Fibroblast of the aortic adventitia (primary cell): ENCODE measurements around the gene TCF3. TPM values are rescaled to one million over a fixed set of nuclear protein-coding genes. Genes with fewer than 3 reads are reported as not detected.
A peak's percentile ranks its signal among the peaks of the same experiment; 100 is the strongest.
"Not testable (repeated sequence)": the region's sequence is repeated elsewhere in the genome, so short reads cannot be mapped to it uniquely, and the experiment has no call there.

ENCODE experiments used
- DNase-seq: peaks from one replicate; pipeline ENCODE4 v3.0.0-alpha.2; 2010; ENCODE audit warnings: low read depth
- H3K4me3 ChIP-seq: 2 replicates; pipeline ENCODE4 v1.5.1; 2011; ENCODE audit warnings: low read depth, mild to moderate bottlenecking, control low read depth, low read length, moderate library complexity
- CTCF ChIP-seq: IDR thresholded peaks from 2 replicates; pipeline ENCODE4 v1.5.1; 2011; ENCODE audit warnings: mild to moderate bottlenecking, low read length, control low read depth, inconsistent platforms; ENCODE audit not compliant: insufficient read depth
- total RNA-seq: library from RNA; depleted of rRNA; stranded (reverse); fragments of >200 nt; gene quantifications from 2 replicates; pipeline ENCODE4 v1.2.3, GENCODE V29; 2012; ENCODE audit warnings: low replicate concordance

Gene TCF3
- 27.0 and 74.2 TPM in 2 replicates for total RNA-seq

DNA sequence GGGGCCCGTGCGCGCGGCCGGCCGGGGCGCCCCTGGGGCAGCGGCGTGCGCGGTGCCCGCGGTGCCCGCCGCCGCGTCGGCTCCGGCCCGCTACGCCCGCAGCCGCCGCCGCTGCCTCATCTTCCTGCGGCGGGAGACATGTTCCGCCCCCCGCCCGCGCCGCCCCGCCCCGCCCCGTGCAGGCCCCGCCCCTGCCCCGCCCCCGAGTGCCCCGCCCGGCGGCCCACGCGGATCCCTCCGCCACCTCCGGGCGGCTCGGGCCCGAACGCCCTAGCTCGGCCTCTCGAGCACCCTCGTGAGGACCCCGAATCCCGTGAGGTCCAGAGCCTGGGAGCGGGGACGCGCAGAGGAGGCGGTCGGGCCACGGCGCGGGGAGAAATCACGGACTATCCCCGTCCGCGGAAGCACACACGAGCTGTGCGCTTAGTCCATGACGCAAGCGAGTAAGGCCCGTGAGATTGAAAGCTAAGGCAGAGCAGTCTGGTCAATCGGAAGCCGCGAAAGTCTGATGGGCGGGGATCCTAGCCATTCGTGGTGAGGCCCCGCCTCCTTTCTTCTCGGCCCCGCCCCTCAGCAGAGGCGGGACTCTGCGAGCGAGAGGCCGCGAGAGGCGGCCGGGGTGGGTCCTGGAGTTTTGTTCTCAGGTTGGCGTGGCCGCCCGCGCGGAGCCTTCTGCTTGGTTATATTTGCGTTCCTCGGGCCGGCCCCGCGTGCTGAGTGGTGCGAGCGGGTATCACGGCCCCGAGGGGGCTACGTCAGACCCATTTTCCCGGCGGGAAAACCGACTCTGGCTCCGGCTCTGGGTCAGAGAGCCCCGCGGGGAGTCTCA lies at the start of gene TCF3:
Gene TCF3 (minus strand): TSS at position 145 of the 829 bp plus-strand sequence. CDS start 2,367 bp downstream, outside the sequence.
- no peak for TF ChIP-seq CTCF
- peak within 1 kb of the TSS; percentile 82 for H3K4me3 ChIP-seq
- DNase-seq, result peak; percentile 99

DNA sequence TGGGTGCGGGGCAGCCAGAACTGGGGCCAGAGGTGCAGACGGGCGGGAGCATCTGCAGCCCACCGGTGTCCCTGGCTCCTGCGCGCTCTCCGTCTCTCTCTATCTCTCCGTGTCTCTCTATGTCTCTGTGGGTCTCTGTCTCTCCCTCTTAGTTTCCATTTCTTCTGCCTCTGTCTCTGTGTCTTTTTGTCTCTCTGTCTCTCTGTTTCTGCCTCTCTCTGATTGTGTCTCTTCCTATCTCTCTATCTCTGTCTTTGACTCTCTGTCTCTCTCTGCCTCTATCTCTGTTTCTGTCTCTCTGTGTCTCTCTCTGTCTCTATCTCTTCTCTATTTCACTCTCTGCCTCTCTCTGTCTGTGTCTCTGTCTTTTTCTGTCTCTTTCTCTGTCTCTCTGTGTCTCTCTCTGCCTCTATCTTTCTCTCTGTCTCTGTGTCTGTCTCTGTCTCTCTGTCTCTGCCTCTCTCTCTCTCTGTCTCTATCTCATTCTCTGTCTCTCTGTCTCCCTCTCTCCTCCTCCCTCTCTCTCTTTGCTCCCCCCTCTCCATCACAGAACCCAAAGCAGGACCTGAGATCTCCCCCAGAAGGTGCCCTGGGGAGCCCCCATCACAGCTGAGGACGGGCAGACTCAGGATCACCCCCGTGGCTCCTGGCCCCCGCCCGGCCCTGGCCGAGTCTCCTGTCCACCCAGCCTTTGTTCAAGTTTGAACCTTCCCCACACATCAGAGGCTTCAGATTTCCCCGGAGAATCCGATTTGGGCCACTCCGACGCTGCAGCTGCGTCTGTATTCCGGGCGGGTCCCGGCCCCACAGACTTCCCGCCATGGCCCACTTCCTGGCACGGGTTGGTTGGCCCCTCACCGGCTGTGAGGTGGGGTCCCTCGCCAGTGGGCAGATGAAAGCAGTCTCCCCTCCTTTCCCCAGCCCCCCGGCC lies 48.6 kb upstream of the TCF3 start:
- no peak for TF ChIP-seq CTCF
- DNase-seq, result no peak
- no peak overlapping the region for H3K4me3 ChIP-seq

DNA sequence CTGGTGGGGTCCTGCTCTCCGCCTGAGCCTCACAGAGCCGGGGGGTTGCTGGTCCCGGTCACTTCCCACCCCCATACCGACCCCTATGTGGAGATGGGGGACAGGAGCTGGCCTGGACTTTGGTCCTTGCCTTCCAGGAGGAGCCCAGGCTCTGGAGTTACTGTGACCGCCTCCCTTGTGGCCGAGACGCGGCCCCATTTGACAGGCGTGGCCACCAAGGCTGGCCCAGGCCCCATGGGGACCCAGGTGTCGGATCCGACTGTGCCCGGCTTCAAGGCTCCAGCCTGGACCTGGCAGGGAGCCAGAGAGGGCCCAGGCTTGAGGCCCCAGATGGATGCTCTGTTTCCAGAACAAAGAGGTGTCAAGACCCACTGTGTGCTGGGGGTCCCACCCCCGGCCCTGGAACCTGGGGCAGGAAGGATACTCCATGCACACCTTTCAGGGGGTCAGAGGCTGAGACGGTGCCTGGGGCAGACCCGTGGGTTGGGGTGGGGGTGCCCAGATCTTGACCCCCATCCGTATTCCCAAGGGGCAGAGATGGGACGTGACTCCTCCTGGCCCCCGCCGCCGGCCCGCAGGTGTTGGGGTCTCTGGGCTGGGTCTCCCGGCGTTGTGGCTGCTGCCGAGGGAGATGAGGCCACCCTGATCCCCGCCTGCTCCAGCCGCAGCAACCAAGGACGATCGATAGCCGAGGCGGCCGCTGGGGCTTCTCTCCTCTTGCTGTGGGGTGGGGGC lies 47.8 kb upstream of the TCF3 start:
- no peak overlapping the region for H3K4me3 ChIP-seq
- no peak for TF ChIP-seq CTCF
- DNase-seq, result no peak

DNA sequence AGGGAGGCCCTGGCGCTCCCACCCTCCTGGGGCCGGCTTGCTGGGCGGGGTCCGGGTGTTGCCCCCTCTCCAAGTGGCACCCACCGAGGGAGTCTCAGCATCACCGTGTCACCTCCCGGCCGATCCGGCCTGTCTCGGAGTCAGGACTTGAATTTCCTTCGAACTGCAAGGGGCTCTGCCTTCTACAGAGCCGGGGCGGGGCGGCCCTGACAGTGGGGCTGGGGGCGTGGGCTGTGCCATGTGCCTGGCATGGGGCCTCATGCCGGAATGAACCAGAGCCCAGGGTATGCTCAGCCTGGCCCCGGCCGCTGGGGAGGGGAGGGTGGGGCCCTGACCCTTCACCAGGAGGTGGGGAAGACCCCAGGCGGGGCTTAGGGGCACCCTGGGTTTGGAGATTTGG lies 47.0 kb upstream of the TCF3 start:
- no peak overlapping the region for H3K4me3 ChIP-seq
- DNase-seq, result no peak
- no peak for TF ChIP-seq CTCF

- no peak overlapping the region for H3K4me3 ChIP-seq
- no peak for DNase-seq
- TF ChIP-seq CTCF, result no peak
These were observed 46.2 kb upstream of the TCF3 start for GRCh38 chr19:1698636-1699035.

DNA sequence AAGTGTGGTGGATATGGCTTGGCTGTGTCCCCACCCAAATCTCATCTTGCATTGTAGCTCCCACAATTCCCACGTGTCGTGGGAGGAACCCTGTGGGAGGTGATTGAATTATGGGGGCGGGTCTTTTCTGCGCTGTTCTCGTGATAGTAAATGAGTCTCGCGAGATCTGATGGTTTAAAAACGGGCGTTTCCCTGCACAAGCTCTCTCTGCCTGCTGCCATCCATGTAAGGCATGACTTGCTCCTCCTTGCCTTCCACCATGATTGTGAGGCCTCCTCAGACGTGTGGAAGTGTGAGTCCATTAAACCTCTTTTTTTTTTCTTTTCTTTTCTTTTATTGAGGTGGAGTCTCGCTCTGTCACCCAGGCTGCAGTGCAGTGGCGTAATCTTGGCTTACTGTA lies 43.1 kb upstream of the TCF3 start:
- H3K4me3 ChIP-seq, DNase-seq: not testable (repeated sequence)
